ENCODE data around the gene ATF7IP.

DNA sequence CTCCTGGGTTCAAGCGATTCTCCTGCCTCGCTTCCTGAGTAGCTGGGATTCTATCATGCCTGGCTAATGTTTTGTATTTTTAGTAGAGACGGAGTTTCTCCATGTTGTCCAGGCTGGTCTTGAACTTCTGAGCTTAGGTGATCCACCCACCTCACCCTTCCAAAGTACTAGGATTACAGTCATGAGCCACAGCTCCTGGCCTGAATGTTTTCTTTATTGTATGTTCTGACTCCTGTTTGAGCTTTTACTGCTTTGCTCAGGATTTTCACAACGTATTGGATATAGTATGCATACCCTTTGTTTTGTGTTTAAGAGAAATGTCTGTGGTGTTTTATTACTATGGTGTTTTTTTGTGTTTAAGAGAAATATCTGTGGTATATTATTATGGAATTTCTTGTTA, 37.2 kb downstream of the ATF7IP start:
- no peak for TF ChIP-seq POLR2A (IDR thresholded peaks at IDR 0.05)
- TF ChIP-seq, protein P1, sequence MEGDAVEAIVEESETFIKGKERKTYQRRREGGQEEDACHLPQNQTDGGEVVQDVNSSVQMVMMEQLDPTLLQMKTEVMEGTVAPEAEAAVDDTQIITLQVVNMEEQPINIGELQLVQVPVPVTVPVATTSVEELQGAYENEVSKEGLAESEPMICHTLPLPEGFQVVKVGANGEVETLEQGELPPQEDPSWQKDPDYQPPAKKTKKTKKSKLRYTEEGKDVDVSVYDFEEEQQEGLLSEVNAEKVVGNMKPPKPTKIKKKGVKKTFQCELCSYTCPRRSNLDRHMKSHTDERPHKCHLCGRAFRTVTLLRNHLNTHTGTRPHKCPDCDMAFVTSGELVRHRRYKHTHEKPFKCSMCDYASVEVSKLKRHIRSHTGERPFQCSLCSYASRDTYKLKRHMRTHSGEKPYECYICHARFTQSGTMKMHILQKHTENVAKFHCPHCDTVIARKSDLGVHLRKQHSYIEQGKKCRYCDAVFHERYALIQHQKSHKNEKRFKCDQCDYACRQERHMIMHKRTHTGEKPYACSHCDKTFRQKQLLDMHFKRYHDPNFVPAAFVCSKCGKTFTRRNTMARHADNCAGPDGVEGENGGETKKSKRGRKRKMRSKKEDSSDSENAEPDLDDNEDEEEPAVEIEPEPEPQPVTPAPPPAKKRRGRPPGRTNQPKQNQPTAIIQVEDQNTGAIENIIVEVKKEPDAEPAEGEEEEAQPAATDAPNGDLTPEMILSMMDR (IDR thresholded peaks at IDR 0.05): no peak
